PC-9 (cell line): ENCODE data around the gene DDR1. TPM values are rescaled to one million over a fixed set of nuclear protein-coding genes. Genes with fewer than 3 reads are reported as not detected.

Experiments
- BruUV-seq: library from RNA; stranded (reverse); fragments of 400-500 nt; replicated peaks from 2 replicates; lab custom pipeline; 2021; lab: Mats Ljungman, UMichigan
- CTCF ChIA-PET: fragments of 300-600 bp; sonication (Branson Sonifier 250); formaldehyde crosslinking; loops from one replicate; lab custom pipeline; 2022; ENCODE audit warnings: antibody characterized with exemption; lab: Charles Lee
- POLR2A ChIA-PET: fragments of 300-600 bp; sonication (Branson Sonifier 250); formaldehyde crosslinking; loops from one replicate; lab custom pipeline; 2022; ENCODE audit warnings: antibody characterized with exemption; ENCODE audit not compliant: unreplicated experiment; lab: Charles Lee
- DNase-seq, 2 experiments: peaks; one replicate each; pipeline versions ENCODE4 v3.0.0 to v3.0.0-alpha.2; 2015 to 2022; ENCODE audit warnings: mixed read lengths in 1 of 2
- H2AFZ ChIP-seq: fragments of 200-600 bp; sonication (generic); 2 replicates; pipeline ENCODE4 v1.8.1; 2017; ENCODE audit warnings: antibody characterized with exemption
- H3F3A ChIP-seq: fragments of 200-600 bp; sonication (generic); 2 replicates; pipeline ENCODE4 v1.8.1; 2017; ENCODE audit warnings: antibody characterized with exemption, mild to moderate bottlenecking, low read depth; ENCODE audit not compliant: insufficient read depth
- H3K27ac ChIP-seq: fragments of 200-600 bp; sonication (generic); 2 replicates; pipeline ENCODE4 v1.6.1; 2016; ENCODE audit warnings: mixed run types
- H3K27me3 ChIP-seq: fragments of 200-600 bp; sonication (generic); 2 replicates; pipeline ENCODE4 v1.6.1; 2016; ENCODE audit warnings: low read depth, mixed run types; ENCODE audit not compliant: insufficient read depth
- H3K36me3 ChIP-seq: fragments of 200-600 bp; sonication (generic); 2 replicates; pipeline ENCODE4 v1.6.1; 2016; ENCODE audit warnings: low read depth, mixed run types
- H3K4me1 ChIP-seq: fragments of 200-600 bp; sonication (generic); replicated peaks from 2 replicates; pipeline ENCODE4 v1.6.1; 2016; ENCODE audit warnings: mixed run types; ENCODE audit not compliant: insufficient read depth
- H3K4me2 ChIP-seq: fragments of 200-600 bp; sonication (generic); 2 replicates; pipeline ENCODE4 v1.6.1; 2017; ENCODE audit warnings: mixed run types
- H3K4me3 ChIP-seq: fragments of 200-600 bp; sonication (generic); 2 replicates; pipeline ENCODE4 v1.6.1; 2016; ENCODE audit warnings: mixed run types
- H3K79me2 ChIP-seq: fragments of 200-600 bp; sonication (generic); 2 replicates; pipeline ENCODE4 v1.6.1; 2017; ENCODE audit warnings: low read depth, mixed run types
- H3K9me2 ChIP-seq: fragments of 200-600 bp; sonication (generic); 2 replicates; pipeline ENCODE4 v1.8.1; 2017; ENCODE audit warnings: mild to moderate bottlenecking; ENCODE audit not compliant: insufficient read depth
- H3K9me3 ChIP-seq: fragments of 200-600 bp; sonication (generic); 2 replicates; pipeline ENCODE4 v1.8.1; 2016; ENCODE audit warnings: low read depth; ENCODE audit not compliant: insufficient read depth
- H4K20me1 ChIP-seq: fragments of 200-600 bp; sonication (generic); 2 replicates; pipeline ENCODE4 v1.8.1; 2017; ENCODE audit not compliant: insufficient read depth
- EZH2 ChIP-seq: fragments of 200-600 bp; sonication (generic); IDR thresholded peaks from 2 replicates; pipeline ENCODE4 v1.8.0; 2017; ENCODE audit warnings: antibody characterized with exemption, low read depth
- intact Hi-C: fragments of 100-400 bp; cut with micrococcal nuclease; formaldehyde crosslinking; loops from one replicate; pipeline ENCODE4 v1.10.0; 2022; ENCODE audit not compliant: unreplicated experiment
- total RNA-seq: library from RNA; stranded (reverse); gene quantifications from 2 replicates; pipeline ENCODE4 v1.2.3, GENCODE V29; 2021
- TF ChIP-seq, protein P1 (sequence below): fragments of 200-600 bp; sonication (generic); conservative IDR thresholded peaks from 2 replicates; pipeline ENCODE4 v1.6.1; 2017; ENCODE audit warnings: mixed run types, antibody characterized with exemption, mild to moderate bottlenecking, moderate library complexity

Gene DDR1
- total RNA-seq, 1 experiment from 2014 or later: 267 TPM

DNA sequence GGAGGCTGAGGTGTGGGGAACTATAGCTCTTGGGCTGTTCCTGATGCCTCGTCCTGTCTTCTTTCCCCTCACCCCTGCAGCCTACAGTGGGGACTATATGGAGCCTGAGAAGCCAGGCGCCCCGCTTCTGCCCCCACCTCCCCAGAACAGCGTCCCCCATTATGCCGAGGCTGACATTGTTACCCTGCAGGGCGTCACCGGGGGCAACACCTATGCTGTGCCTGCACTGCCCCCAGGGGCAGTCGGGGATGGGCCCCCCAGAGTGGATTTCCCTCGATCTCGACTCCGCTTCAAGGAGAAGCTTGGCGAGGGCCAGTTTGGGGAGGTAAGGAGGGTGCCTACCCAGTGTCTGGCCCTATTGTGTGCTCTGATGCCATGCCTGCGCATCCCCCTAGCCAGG is 12.2 kb downstream of the DDR1 start:
- Histone ChIP-seq H3K36me3 (peaks cover 29% of the 10 kb centered on the region), H3K9me2 (no peaks in the 10 kb centered on the region), H3K27ac (no peak overlapping the region), H3K4me2 (no peak overlapping the region), H3F3A (peaks cover 36% of the 10 kb centered on the region), H3K9me3 (no peaks in the 10 kb centered on the region), H4K20me1 (no peaks in the 10 kb centered on the region; the same call in 1 of the 2 replicates), H3K4me1 (no peaks in the 10 kb centered on the region), H3K4me3 (no peak overlapping the region), H2AFZ (no peak overlapping the region), H3K79me2 (no peaks in the 10 kb centered on the region), H3K27me3 (no peaks in the 10 kb centered on the region)
- intact Hi-C loops: no loop called here
- DNase-seq: no peak
- TF ChIP-seq, protein P1, sequence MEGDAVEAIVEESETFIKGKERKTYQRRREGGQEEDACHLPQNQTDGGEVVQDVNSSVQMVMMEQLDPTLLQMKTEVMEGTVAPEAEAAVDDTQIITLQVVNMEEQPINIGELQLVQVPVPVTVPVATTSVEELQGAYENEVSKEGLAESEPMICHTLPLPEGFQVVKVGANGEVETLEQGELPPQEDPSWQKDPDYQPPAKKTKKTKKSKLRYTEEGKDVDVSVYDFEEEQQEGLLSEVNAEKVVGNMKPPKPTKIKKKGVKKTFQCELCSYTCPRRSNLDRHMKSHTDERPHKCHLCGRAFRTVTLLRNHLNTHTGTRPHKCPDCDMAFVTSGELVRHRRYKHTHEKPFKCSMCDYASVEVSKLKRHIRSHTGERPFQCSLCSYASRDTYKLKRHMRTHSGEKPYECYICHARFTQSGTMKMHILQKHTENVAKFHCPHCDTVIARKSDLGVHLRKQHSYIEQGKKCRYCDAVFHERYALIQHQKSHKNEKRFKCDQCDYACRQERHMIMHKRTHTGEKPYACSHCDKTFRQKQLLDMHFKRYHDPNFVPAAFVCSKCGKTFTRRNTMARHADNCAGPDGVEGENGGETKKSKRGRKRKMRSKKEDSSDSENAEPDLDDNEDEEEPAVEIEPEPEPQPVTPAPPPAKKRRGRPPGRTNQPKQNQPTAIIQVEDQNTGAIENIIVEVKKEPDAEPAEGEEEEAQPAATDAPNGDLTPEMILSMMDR: no peak
- TF ChIP-seq EZH2: no peak
- no TSS peak for BruUV-seq
- POLR2A ChIA-PET: no interaction called here
- CTCF ChIA-PET: no interaction called here

DNA sequence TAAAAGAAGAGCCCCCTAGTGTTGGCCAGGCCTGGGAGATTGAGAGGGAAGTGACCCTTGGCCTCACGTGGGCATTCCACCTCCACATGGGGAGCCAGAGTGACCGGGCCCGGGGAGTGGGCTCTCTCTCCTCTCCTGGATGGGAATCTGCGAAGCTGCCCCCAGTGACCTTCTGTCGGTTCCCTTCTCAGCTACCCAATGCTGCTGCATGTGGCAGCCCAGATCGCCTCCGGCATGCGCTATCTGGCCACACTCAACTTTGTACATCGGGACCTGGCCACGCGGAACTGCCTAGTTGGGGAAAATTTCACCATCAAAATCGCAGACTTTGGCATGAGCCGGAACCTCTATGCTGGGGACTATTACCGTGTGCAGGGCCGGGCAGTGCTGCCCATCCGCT is 13.6 kb downstream of the DDR1 start:
- Histone ChIP-seq H3K4me1 (no peaks in the 10 kb centered on the region), H3K9me2 (no peaks in the 10 kb centered on the region), H3K36me3 (peaks cover 25% of the 10 kb centered on the region), H3K9me3 (no peaks in the 10 kb centered on the region), H2AFZ (no peak overlapping the region), H3K27me3 (no peaks in the 10 kb centered on the region), H3K79me2 (no peaks in the 10 kb centered on the region), H3K4me2 (no peak overlapping the region), H3K27ac (no peak overlapping the region), H3F3A (peaks cover 38% of the 10 kb centered on the region), H3K4me3 (no peak overlapping the region), H4K20me1 (no peaks in the 10 kb centered on the region; the same call in 1 of the 2 replicates)
- DNase-seq: no peak
- POLR2A ChIA-PET: no interaction called here
- no peak for TF ChIP-seq EZH2
- TF ChIP-seq, protein P1: no peak
- BruUV-seq: no TSS peak
- CTCF ChIA-PET: no interaction called here
- intact Hi-C loops: no loop called here

DNA sequence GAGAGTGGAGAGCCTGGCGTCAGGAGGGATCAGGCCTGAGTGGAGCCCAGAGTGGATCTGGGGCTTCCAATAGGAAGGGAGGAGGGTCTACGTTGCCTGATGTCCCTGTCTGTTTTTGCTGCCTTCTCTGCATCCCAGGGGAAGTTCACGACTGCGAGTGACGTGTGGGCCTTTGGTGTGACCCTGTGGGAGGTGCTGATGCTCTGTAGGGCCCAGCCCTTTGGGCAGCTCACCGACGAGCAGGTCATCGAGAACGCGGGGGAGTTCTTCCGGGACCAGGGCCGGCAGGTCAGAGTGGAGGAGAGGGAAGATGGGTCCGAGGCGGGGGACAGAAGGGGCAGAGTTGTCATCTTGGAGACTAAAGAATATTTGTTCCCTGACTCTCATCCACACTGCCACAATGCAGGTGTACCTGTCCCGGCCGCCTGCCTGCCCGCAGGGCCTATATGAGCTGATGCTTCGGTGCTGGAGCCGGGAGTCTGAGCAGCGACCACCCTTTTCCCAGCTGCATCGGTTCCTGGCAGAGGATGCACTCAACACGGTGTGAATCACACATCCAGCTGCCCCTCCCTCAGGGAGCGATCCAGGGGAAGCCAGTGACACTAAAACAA is 14.5 kb downstream of the DDR1 start:
- Histone ChIP-seq H3K9me3 (no peaks in the 10 kb centered on the region), H3K79me2 (no peaks in the 10 kb centered on the region), H3K27ac (no peak overlapping the region), H3K36me3 (peaks cover 25% of the 10 kb centered on the region), H3F3A (peaks cover 43% of the 10 kb centered on the region), H3K9me2 (no peaks in the 10 kb centered on the region), H4K20me1 (no peaks in the 10 kb centered on the region; the same call in 1 of the 2 replicates), H3K4me2 (no peak overlapping the region), H3K27me3 (no peaks in the 10 kb centered on the region), H2AFZ (no peak overlapping the region), H3K4me1 (no peaks in the 10 kb centered on the region), H3K4me3 (no peak overlapping the region)
- DNase-seq: no peak
- ChIA-PET CTCF (no interaction called here), POLR2A (interaction anchor here (0.6 kb wide), 1 partner anchor 16 kb away, joined by 4 read pairs; no protein-coding TSS in a partner anchor)
- no peak for TF ChIP-seq EZH2
- TF ChIP-seq, protein P1: no peak
- intact Hi-C loops: no loop called here
- BruUV-seq: no TSS peak
